GM12874 (cell line): ENCODE data around the gene KCTD8.

Experiments used
- CTCF ChIP-seq: IDR thresholded peaks from 2 replicates; pipeline ENCODE4 v1.5.1; 2011; ENCODE audit warnings: low read depth, mild to moderate bottlenecking, control low read depth, low read length, moderate library complexity; ENCODE audit not compliant: insufficient read depth

KCTD8 gene

DNA sequence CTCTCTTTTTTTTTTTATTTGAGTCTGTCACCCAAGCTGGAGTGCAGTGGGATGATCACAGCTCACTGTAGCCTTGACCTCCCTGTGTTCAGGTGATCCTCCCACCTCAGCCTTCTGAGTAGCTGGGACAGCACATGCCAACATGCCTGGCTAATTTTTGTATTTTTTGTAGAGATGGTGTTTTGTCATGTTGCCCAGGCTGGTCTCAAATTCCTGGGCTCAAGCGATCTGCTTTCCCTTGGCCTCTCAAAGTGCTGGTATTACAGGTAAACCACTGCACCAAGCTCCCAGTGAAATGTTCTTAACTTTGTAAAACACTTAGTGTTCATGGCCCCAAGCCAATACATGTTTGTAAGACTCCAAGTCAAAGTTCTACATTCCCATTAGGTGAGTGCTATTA is 316.1 kb downstream of the KCTD8 start:
- TF ChIP-seq CTCF = no peak
